ENCODE measurements around the gene RPS3A. TPM values are rescaled to one million over a fixed set of nuclear protein-coding genes. Genes with fewer than 3 reads are reported as not detected.

The RPS3A gene
- total RNA-seq, 1 experiment from 2014 or later: 2,679 TPM

DNA sequence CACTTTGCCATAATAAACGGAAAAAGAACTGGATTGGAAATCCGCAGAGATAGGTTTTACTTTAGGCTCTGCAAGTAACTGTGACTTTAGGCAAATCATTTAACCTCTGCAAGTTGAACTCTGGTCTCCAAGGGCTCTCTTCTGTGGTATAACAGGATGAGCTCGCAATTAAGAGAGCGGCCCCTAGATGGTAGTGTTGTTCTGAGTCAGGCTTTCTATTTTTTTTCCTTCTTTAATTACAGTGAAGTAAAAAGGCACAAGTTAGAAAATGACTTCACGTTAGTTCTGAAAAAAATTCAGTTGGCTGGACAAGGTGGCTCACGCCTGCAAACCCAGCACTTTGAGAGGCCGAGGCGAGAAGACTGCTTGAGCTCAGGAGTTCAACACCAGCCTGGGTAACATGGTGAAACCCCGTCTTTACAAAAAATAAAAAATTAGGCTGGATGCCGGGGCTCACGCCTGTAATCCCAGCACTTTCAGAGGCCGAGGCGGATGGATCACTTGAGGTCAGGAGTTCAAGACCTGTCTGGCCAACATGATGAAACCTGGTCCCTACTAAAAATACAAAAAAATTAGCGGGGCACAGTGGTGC, 18.0 kb downstream of the RPS3A start:
- Mint-ChIP-seq H3K27ac (peak overlapping the region in 2 of 3 experiments; percentile 59 to 94; a peak in 3 of 7 replicates), H3K4me1 (0 out of 4 replicates have a peak, but pooled peaks cover 0 to 2% of the 10 kb centered on the region in 2 experiments), H3K9me3 (no peaks in the 10 kb centered on the region), H3K36me3 (ENCODE audit: insufficient read depth in 1 of 3, low read depth in 3 of 3) (peaks cover 10 to 37% (median 11%) of the 10 kb centered on the region in 3 experiments; a peak in 6 of 7 replicates), H3K27me3 (ENCODE audit: low read depth) (no peaks in the 10 kb centered on the region), H3K4me3 (no peak overlapping the region)
- Histone ChIP-seq H3K23ac (ENCODE audit: insufficient read length, low read depth, low read length) (no peak overlapping the region), H4K20me1 (ENCODE audit: control insufficient read depth, insufficient read depth, insufficient read length) (no peaks in the 10 kb centered on the region), H2BK20ac (ENCODE audit: low read depth, low read length, poor library complexity, severe bottlenecking) (no peak overlapping the region), H4K91ac (ENCODE audit: insufficient read length, low read depth, low read length) (no peak overlapping the region), H3K18ac (ENCODE audit: insufficient read length, low read depth, low read length) (no peak overlapping the region), H2AK5ac (ENCODE audit: insufficient read length, low read length) (no peak overlapping the region), H3K4ac (ENCODE audit: low read depth, low read length) (no peak overlapping the region), H3K79me1 (ENCODE audit: insufficient read depth, low read depth, low read length, poor library complexity, severe bottlenecking) (no peaks in the 10 kb centered on the region), H3K4me1 (ENCODE audit: insufficient read depth, low read length) (no peaks in the 10 kb centered on the region), H4K8ac (replicated peaks; ENCODE audit: insufficient read length, low read depth, low read length) (no peak overlapping the region), H3K23me2 (ENCODE audit: insufficient read length, low read depth, low read length, poor library complexity, severe bottlenecking) (no peaks in the 10 kb centered on the region), H3K14ac (ENCODE audit: insufficient read depth, low read length) (no peak overlapping the region), H3K9ac (ENCODE audit: extremely low read depth, insufficient read length, low read length) (no peak overlapping the region), H3K27me3 (ENCODE audit: insufficient read depth, low read length) (no peaks in the 10 kb centered on the region), H2AFZ (ENCODE audit: low read length) (no peak overlapping the region), H2BK12ac (ENCODE audit: insufficient read length, low read depth, low read length) (no peak overlapping the region), H3K4me2 (ENCODE audit: insufficient read depth, insufficient read length, low read length) (no peak overlapping the region), H3K27ac (ENCODE audit: insufficient read length, low read depth, low read length) (no peak overlapping the region), H3K79me2 (ENCODE audit: insufficient read depth, low read length) (no peaks in the 10 kb centered on the region), H2BK120ac (ENCODE audit: low read depth, low read length, poor library complexity, severe bottlenecking) (no peak overlapping the region), H2BK15ac (ENCODE audit: low read depth, low read length) (no peak overlapping the region), H3K56ac (ENCODE audit: insufficient read length, low read depth, low read length) (no peak overlapping the region), H2BK5ac (ENCODE audit: insufficient read length, low read length) (no peak overlapping the region), H3T11ph (ENCODE audit: low read length) (no peak overlapping the region), H4K5ac (ENCODE audit: insufficient read length, low read depth, low read length) (no peak overlapping the region), H3K9me3 (ENCODE audit: control insufficient read depth, low read depth, low read length) (no peaks in the 10 kb centered on the region)
- DNase-seq: peak; percentile 65
- WGBS (ENCODE audit: extremely low coverage, insufficient read length, low lambda C conversion rate): no CpG with 5 or more reads among the region's 14 CpGs
- TF ChIP-seq, protein P1, sequence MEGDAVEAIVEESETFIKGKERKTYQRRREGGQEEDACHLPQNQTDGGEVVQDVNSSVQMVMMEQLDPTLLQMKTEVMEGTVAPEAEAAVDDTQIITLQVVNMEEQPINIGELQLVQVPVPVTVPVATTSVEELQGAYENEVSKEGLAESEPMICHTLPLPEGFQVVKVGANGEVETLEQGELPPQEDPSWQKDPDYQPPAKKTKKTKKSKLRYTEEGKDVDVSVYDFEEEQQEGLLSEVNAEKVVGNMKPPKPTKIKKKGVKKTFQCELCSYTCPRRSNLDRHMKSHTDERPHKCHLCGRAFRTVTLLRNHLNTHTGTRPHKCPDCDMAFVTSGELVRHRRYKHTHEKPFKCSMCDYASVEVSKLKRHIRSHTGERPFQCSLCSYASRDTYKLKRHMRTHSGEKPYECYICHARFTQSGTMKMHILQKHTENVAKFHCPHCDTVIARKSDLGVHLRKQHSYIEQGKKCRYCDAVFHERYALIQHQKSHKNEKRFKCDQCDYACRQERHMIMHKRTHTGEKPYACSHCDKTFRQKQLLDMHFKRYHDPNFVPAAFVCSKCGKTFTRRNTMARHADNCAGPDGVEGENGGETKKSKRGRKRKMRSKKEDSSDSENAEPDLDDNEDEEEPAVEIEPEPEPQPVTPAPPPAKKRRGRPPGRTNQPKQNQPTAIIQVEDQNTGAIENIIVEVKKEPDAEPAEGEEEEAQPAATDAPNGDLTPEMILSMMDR (conservative IDR thresholded peaks at IDR 0.05): peak; percentile 88

All from H9 (cell line).